PC-3 (cell line): Measurements from ENCODE around the gene PDS5A. TPM values are rescaled to one million over a fixed set of nuclear protein-coding genes. Genes with fewer than 3 reads are reported as not detected.

Experiments
- ATAC-seq: fragments of 200-7000 bp; cut with Tn5 transposase; 2 replicates; pipeline ENCODE4 v1.9.1; 2020; ENCODE audit warnings: mild to moderate bottlenecking, moderate library complexity
- BruUV-seq: library from RNA; stranded (reverse); fragments of 400-500 nt; replicated peaks from 2 replicates; lab custom pipeline; 2021; lab: Mats Ljungman, UMichigan
- CTCF ChIA-PET: fragments of 300-600 bp; sonication (Branson Sonifier 250); formaldehyde crosslinking; loops from one replicate; lab custom pipeline; 2022; ENCODE audit warnings: antibody characterized with exemption; lab: Charles Lee
- POLR2A ChIA-PET: fragments of 300-600 bp; sonication (Branson Sonifier 250); formaldehyde crosslinking; loops from one replicate; lab custom pipeline; 2022; ENCODE audit warnings: antibody characterized with exemption; ENCODE audit not compliant: unreplicated experiment; lab: Charles Lee
- DNase-seq: peaks from one replicate; pipeline ENCODE4 v3.0.0-alpha.2; 2015
- H2AFZ ChIP-seq: fragments of 300-600 bp; sonication (generic); 2 replicates; pipeline ENCODE4 v1.6.0; 2016; ENCODE audit warnings: antibody characterized with exemption, low read length
- H3F3A ChIP-seq: fragments of 300-600 bp; sonication (generic); one replicate; pipeline ENCODE4 v1.6.0; 2017; ENCODE audit warnings: antibody characterized with exemption, low read length, control low read depth, mild to moderate bottlenecking; ENCODE audit not compliant: unreplicated experiment
- H3K27ac ChIP-seq: fragments of 300-600 bp; sonication (generic); 2 replicates; pipeline ENCODE4 v1.5.1; 2016; ENCODE audit warnings: mild to moderate bottlenecking, low read length
- H3K27me3 ChIP-seq: fragments of 300-600 bp; sonication (generic); 2 replicates; pipeline ENCODE4 v1.6.1; 2016; ENCODE audit warnings: low read length, mixed read lengths
- H3K36me3 ChIP-seq: fragments of 300-600 bp; sonication (generic); 2 replicates; pipeline ENCODE4 v1.6.1; 2016; ENCODE audit warnings: low read depth, mixed run types, low read length, mixed read lengths
- H3K4me1 ChIP-seq: fragments of 300-600 bp; sonication (generic); 2 replicates; pipeline ENCODE4 v1.5.1; 2016; ENCODE audit warnings: low read length; ENCODE audit not compliant: insufficient read depth
- H3K4me2 ChIP-seq: fragments of 300-600 bp; sonication (generic); 2 replicates; pipeline ENCODE4 v1.6.0; 2016; ENCODE audit warnings: low read length
- H3K4me3 ChIP-seq: fragments of 300-600 bp; sonication (generic); 2 replicates; pipeline ENCODE4 v1.5.1; 2016; ENCODE audit warnings: mild to moderate bottlenecking, low read length, mixed read lengths
- H3K79me2 ChIP-seq: fragments of 300-600 bp; sonication (generic); 2 replicates; pipeline ENCODE4 v1.6.1; 2017; ENCODE audit warnings: low read length, mixed read lengths
- H3K9ac ChIP-seq: fragments of 300-600 bp; sonication (generic); 2 replicates; pipeline ENCODE4 v1.6.0; 2016; ENCODE audit warnings: mild to moderate bottlenecking, low read length
- H3K9me2 ChIP-seq: fragments of 300-600 bp; sonication (generic); replicated peaks from 2 replicates; pipeline ENCODE4 v1.6.1; 2016; ENCODE audit warnings: mixed run types, low read length, mixed read lengths
- H3K9me3 ChIP-seq: fragments of 300-600 bp; sonication (generic); 2 replicates; pipeline ENCODE4 v1.6.1; 2016; ENCODE audit warnings: low read length, mixed read lengths
- H4K20me1 ChIP-seq: fragments of 300-600 bp; sonication (generic); 2 replicates; pipeline ENCODE4 v1.6.1; 2016; ENCODE audit warnings: low read length, mixed read lengths
- EZH2 ChIP-seq: fragments of 300-600 bp; sonication (generic); IDR thresholded peaks from one replicate; pipeline ENCODE4 v1.6.1; 2017; ENCODE audit warnings: antibody characterized with exemption, mild to moderate bottlenecking, low read length; ENCODE audit not compliant: unreplicated experiment
- EZH2phosphoT487 ChIP-seq: fragments of 300-600 bp; sonication (generic); IDR thresholded peaks from 2 replicates; pipeline ENCODE4 v1.6.1; 2018; ENCODE audit warnings: mild to moderate bottlenecking, antibody characterized with exemption, low read length, borderline replicate concordance
- intact Hi-C: fragments of 100-400 bp; cut with micrococcal nuclease; formaldehyde crosslinking; loops from 2 replicates; pipeline ENCODE4 v1.9.0; 2023
- total RNA-seq: library from RNA; depleted of rRNA; stranded (reverse); fragments of >200 nt; gene quantifications from 2 replicates; pipeline ENCODE4 v1.2.3, GENCODE V29; 2014
- TF ChIP-seq, protein P1 (sequence below): fragments of 300-600 bp; sonication (generic); conservative IDR thresholded peaks from 2 replicates; pipeline ENCODE4 v1.5.1; 2017; ENCODE audit warnings: antibody characterized with exemption, low read depth, mild to moderate bottlenecking, low read length

PDS5A gene
- total RNA-seq, 1 experiment from 2014 or later: 39.9 TPM

DNA sequence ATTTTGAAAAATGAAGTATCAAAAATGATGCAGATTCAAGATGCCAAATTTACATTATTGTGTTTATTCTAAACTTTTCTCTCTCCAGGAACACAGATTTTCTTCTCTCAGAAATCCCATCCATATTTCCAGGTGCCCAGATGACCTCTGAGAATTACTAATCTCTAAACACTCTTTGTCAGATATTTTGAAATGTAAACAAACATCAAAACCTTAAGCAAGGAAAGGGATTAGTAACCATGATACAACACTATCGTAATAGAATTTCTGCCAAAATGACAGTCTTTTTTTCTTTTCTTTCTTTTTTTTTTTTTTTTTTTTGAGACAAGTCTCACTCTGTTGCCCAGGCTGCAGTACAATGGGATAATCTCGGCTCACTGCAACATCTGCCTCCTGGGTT, 76.7 kb downstream of the PDS5A start:
- Histone ChIP-seq H3F3A (no peaks in the 10 kb centered on the region), H3K27me3 (no peaks in the 10 kb centered on the region), H3K36me3 (peaks cover 31% of the 10 kb centered on the region), H3K27ac (no peak overlapping the region), H2AFZ (no peak overlapping the region), H3K4me3 (no peak overlapping the region), H3K9me2 (no peaks in the 10 kb centered on the region), H3K4me2 (no peak overlapping the region), H3K9me3 (no peaks in the 10 kb centered on the region), H3K79me2 (no peaks in the 10 kb centered on the region), H3K4me1 (no peaks in the 10 kb centered on the region), H4K20me1 (no peaks in the 10 kb centered on the region), H3K9ac (no peak overlapping the region)
- peak; percentile 8 for DNase-seq
- ChIA-PET POLR2A (no interaction called here), CTCF (no interaction called here)
- intact Hi-C loops: no loop called here
- 0 out of 2 replicates have a peak, but pooled peaks have one; percentile 38 for ATAC-seq
- no peak for TF ChIP-seq EZH2phosphoT487
- TF ChIP-seq EZH2: no peak
- TF ChIP-seq, protein P1, sequence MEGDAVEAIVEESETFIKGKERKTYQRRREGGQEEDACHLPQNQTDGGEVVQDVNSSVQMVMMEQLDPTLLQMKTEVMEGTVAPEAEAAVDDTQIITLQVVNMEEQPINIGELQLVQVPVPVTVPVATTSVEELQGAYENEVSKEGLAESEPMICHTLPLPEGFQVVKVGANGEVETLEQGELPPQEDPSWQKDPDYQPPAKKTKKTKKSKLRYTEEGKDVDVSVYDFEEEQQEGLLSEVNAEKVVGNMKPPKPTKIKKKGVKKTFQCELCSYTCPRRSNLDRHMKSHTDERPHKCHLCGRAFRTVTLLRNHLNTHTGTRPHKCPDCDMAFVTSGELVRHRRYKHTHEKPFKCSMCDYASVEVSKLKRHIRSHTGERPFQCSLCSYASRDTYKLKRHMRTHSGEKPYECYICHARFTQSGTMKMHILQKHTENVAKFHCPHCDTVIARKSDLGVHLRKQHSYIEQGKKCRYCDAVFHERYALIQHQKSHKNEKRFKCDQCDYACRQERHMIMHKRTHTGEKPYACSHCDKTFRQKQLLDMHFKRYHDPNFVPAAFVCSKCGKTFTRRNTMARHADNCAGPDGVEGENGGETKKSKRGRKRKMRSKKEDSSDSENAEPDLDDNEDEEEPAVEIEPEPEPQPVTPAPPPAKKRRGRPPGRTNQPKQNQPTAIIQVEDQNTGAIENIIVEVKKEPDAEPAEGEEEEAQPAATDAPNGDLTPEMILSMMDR: no peak
- BruUV-seq: no TSS peak

DNA sequence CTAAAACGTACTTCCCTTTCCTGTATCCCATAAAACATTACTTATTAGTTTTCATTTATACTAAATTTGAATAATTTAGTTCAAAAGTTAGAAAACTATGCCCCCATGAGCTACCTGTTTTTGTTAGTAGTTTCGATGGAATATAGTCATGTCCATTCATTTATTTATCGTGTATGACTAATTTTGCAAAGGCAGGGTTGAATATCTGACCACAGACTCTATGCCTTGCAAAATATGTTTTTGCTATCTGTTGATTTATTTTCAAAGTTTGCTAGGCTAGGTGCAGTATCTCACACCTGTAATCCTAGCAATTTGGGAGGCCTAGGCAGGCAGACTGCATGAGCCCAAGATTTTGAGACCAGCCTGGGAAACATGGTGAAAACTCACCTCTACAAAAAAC, 78.4 kb downstream of the PDS5A start:
- ATAC-seq: no peak
- H3K27ac ChIP-seq: no peak overlapping the region
- no peaks in the 10 kb centered on the region for H3K27me3 ChIP-seq

DNA sequence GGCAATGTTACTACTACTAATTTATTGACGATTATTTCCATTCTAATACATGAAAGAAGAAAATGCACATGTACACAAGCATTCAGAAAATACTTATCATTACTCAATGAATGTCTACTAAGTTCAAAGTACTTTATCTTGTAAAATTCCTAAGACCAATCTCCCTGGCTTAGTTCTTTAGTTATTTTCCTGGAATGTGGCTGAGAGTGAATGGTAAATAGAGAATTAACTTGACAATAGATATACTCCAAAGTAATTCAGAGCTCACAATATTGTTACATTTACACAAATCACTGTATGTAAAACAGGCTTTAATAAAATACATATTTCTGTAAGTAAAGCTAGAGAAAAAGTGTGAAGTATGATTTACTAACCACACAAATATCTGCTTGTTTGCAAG, 79.7 kb downstream of the PDS5A start:
- Histone ChIP-seq H3K4me1 (no peaks in the 10 kb centered on the region), H3K27me3 (no peaks in the 10 kb centered on the region), H3K4me3 (no peak overlapping the region), H3K36me3 (peaks cover 28% of the 10 kb centered on the region), H4K20me1 (no peaks in the 10 kb centered on the region), H3F3A (no peaks in the 10 kb centered on the region), H3K27ac (no peak overlapping the region), H3K9me2 (no peaks in the 10 kb centered on the region), H2AFZ (no peak overlapping the region), H3K79me2 (no peaks in the 10 kb centered on the region), H3K9me3 (no peaks in the 10 kb centered on the region), H3K4me2 (no peak overlapping the region), H3K9ac (no peak overlapping the region)
- ChIA-PET POLR2A (no interaction called here), CTCF (no interaction called here)
- TF ChIP-seq EZH2: no peak
- no peak for TF ChIP-seq EZH2phosphoT487
- TF ChIP-seq, protein P1: no peak
- intact Hi-C loops: no loop called here
- ATAC-seq (no peak), DNase-seq (no peak)
- no TSS peak for BruUV-seq

More for the DNA sequence above, 78.4 kb downstream of the PDS5A start:
- CTCF ChIA-PET: no interaction called here
- POLR2A ChIA-PET: no interaction called here
- Histone ChIP-seq H3K4me1 (no peaks in the 10 kb centered on the region), H3K4me3 (no peak overlapping the region), H3K9ac (no peak overlapping the region), H3K9me3 (no peaks in the 10 kb centered on the region), H3K4me2 (no peak overlapping the region), H4K20me1 (no peaks in the 10 kb centered on the region), H3F3A (no peaks in the 10 kb centered on the region), H2AFZ (no peak overlapping the region), H3K36me3 (peaks cover 31% of the 10 kb centered on the region), H3K79me2 (no peaks in the 10 kb centered on the region), H3K9me2 (no peaks in the 10 kb centered on the region)
- intact Hi-C loops: no loop called here
- DNase-seq: no peak
- TF ChIP-seq EZH2 (no peak), EZH2phosphoT487 (no peak)
- TF ChIP-seq, protein P1: no peak
- BruUV-seq: no TSS peak
